OCI-LY7 (cell line): ENCODE measurements around the gene ADARB2.

Experiments used
- CTCF ChIP-seq: fragments of 200-600 bp; sonication (generic); conservative IDR thresholded peaks from 2 replicates; pipeline ENCODE4 v1.5.1; 2014; ENCODE audit warnings: mild to moderate bottlenecking, antibody characterized with exemption, low read length, moderate library complexity, mixed read lengths
- EZH2phosphoT487 ChIP-seq: fragments of 200-600 bp; sonication (generic); IDR thresholded peaks from 2 replicates; pipeline ENCODE4 v1.6.1; 2018; ENCODE audit warnings: low read depth, borderline replicate concordance, mild to moderate bottlenecking, mixed run types, antibody characterized with exemption, low read length, moderate library complexity, mixed read lengths

DNA sequence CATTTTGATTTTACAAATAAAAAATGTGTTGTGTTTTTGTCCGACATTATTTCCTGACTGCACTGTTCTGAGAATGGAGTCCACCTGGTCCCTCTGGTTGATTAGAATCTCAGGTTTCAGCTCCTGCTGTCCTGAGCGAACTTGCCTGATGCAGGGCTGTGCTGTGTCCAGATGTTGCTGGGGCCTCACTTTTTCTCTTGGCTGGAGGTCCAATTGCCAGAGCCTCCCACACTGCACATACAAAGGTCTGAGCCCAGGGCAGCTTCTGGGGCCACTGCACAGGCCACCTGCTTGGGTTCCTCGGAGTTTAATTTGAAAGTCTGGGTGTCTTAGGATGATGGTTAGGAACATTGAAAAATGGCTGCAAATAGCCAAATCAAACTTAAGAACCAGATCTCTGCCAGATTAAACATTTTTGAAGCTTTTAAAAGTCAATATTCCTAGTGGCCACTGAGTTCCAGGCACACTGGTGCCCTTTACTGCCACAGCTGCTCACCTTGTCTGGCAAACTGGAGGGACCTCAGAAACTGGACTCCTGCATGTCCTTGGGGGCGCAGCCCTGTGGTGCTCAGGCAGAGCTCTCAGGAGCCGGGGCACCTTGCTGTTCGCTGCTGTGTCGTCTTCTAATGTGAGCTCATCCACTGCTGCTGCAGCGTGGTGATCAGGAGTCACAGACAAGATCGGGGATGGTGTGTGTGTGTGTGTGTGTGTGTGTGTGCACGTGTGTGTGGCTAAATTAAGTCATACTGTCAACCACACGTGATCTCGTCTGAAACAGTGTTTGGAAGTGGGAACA, 606.1 kb downstream of the ADARB2 start:
- TF ChIP-seq CTCF: no peak
- no peak for TF ChIP-seq EZH2phosphoT487
